ENCODE measurements around the gene ETS2. TPM values are rescaled to one million over a fixed set of nuclear protein-coding genes. Genes with fewer than 3 reads are reported as not detected.
A peak's percentile ranks its signal among the peaks of the same experiment; 100 is the strongest.

The ETS2 gene
- total RNA-seq, 1 donor from 2014 or later: 35.3 TPM

DNA sequence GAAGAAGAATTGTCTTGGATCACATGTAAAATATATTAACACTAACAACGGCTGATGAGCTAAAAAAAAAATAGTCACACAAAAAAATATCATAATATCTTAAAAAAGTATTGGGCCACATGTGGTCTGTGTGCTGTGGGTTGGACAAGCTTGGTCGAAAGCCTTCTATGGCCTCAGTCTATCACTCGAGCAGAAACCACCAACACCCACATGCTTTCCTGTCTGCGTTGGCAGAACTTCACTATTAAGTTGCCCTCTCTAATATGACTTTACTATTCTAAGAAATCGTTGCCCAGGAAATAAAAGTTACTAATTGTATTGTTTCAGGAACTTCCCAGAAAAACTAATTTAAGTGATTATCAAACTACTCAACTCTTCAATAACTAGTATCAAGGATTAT is 28.2 kb upstream of the ETS2 start:
- DNase-seq (ENCODE audit: low read depth): peak; percentile 53

DNA sequence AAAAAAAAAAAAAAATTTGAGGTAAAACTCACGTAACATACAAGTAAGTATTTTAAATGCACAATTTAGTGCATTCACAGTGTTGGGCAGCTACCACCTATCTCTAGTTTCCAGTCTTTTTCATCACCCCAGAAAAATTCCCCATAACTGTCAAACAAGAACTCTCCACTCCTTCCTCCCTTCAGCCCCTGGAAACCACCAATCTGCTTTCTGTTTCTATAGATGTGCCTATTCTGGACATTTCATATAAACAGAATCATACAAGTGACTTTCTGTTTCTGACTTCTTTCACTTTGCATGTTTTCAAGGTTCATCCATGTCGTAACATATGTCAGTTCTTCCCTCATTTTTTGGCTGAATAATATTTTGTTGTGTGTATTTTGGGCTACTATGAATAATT is 24.9 kb upstream of the ETS2 start:
- no peak for DNase-seq (ENCODE audit: low read depth)

DNA sequence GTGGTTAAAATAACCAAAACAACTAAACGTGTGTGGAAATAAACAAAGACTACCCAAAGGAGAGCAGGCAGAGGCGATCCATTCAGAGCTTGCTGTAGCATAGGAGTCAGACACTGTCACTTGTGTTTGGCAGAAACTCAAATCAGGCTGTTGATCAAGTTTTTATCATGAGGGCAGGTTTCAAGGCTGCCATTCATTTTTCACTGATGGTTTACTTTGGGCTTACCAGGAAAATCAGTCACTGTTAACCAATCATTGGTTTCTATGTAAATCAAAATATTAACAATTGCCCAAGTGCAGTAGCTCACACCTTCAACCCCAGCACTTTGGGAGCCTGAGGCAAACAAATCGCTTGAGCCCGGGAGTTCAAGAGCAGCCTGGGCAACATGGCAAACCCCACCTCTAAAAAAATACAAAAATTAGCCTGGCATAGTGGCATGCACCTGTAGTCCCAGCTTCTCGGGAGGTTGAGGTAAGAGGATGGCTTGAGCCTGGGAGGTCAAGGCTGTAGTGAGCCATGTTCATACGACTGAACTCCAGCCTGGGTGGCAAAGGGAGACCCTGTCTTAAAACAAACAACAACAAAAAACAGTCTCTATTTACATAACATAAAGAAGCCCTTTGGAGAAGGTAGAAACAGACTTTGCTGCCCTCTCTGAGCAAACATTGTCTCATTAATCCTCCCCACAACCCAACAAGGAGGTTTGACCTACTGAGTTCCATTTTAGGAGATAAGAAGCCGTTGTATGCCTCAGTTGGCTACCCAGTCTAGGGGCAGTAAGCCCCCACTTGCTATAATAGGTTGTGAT is 21.1 kb upstream of the ETS2 start:
- DNase-seq (ENCODE audit: low read depth): no peak

DNA sequence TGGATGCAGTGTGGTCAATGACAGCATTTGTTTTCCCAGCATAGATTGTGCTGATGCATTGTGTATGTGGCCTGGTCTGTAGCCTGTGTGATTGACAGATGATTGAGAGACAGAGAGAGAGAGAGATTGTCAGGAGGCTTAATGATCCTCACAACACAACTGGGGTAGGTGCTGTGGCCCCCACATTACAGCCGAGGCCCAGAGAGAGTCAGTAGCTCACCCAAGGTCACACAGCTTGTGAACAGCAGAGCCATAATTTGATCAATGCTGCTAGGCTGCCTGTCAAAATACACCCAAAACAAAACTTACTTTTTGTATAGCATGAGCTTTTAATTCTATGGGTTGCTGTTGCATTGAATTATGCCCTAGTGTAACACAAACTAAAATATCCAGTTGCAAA is 20.2 kb upstream of the ETS2 start:
- no peak for DNase-seq (ENCODE audit: low read depth)

DNA sequence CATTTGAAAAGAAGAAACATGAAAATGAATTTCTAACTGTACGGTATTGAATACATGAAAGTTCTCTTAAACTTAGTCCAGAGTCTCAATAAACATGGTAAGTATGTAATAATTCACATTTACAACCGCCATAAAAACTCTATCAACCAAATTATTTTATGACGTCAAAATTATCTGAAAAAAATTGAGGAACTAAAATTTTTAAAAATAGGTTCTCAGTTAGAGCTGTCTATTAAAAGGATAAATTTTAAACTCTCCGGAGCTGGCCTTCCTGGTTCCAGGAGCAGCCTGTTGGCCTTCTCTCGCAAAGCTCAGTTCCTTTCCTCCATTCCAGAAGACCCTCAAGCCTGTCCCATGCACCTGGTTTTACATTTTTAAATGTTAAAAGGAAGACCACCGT is 18.7 kb upstream of the ETS2 start:
- no peak for DNase-seq (ENCODE audit: low read depth)

DNA sequence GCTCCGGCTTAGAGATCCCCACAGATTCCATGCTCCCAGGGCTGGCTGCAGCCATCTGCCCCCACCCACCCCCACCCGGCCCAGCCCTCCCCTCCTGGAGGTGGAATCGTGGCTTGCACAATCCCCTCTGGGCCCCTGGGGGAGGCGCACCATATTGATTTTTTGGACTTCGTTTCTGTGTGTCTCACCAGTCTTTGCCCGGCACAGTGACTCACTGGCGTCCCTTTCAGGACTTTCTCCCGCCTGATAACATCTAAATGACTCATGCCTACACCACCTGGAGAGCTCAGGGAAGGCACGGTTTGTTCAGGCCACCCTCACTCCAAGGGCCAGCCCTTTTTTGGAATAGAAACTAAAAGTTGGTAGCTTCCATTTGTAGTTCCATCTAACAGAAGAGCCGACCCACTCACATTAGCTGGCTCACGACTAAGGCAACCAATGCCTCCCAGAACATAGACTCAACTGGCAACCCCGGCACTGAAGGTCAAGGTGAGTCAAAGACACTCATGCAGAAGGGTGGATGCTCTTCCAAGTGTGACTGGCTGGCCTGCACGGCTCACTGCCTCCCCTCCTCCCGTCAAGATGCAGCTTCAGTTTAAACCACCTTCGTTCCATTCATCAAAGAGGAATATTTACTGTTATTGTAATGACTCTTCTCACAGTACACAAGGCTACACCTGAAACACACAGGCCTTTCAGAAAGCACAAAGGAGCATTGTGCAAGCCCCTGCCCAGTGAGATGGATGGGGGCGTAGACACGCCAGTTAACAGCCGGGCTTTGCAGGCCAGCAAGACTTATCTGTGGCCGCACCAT is 18.1 kb upstream of the ETS2 start:
- peak; percentile 96 for DNase-seq (ENCODE audit: low read depth)

DNA sequence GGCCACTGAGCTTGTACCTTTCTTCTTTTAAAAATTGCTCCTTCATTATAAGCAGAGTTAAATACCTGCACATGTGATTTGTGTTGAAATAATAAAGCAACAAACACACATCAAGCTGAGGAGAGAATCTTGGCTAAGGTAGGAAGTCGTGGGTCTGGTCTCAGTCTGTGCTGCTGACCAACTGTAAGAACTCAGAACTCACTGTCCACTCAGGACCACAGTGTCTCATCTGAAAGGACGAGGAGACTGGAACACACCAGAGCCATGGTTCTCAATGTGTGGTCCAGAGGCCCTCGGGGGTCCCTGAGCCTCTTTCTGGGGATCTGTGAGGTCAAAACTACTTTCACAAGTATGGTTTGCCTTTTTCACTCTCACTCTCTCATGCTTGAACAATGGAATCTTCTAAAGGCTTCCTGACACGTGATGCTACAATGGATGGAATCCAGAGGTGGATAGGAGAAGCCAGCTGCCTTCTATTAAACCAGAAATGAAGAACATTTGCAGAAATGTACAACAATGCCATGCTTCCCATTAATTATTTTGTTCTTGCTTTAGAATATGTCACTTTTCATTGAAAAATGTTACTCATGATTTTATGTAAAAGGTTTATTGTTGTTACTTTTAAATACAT is 17.3 kb upstream of the ETS2 start:
- DNase-seq (ENCODE audit: low read depth): no peak

DNA sequence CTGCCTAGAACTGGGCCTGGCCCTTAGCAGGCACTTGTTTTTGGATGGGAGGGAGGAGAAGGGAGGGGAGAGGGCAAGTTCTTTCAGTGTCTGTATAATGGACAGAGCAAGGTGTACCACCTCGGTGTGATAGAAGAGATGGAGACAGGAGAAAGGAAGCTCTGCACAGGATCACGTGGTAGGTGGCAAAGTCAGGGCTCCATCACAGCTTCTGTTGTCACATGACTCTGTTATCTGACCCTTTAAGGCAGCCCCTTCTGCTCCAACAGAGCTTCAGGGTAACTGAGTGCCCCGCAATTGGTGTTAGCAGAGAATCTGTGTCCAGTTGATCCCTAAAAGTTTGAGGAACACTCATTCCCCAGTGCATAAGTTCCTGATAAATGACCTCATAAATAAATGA is 16.5 kb upstream of the ETS2 start:
- DNase-seq (ENCODE audit: low read depth): no peak

DNA sequence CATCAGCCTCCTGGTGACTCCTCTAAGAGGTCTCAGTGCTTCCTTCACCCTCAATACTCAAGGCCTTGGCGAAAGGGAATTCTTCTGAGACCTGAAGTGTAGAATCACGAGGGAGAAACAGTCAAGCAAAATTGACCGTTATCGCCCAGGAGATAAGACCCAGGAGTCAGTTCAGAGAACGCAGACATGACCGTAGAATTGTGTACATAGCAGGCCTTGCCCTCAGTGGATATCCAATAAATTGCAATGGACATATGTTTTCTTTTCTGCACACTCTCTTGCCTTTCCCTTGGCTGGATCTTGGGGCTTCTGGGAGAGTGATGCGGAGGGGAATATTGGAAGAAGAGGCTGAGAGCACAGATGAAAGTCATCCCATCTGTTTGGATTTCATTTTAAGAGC is 15.7 kb upstream of the ETS2 start:
- DNase-seq (ENCODE audit: low read depth): no peak

DNA sequence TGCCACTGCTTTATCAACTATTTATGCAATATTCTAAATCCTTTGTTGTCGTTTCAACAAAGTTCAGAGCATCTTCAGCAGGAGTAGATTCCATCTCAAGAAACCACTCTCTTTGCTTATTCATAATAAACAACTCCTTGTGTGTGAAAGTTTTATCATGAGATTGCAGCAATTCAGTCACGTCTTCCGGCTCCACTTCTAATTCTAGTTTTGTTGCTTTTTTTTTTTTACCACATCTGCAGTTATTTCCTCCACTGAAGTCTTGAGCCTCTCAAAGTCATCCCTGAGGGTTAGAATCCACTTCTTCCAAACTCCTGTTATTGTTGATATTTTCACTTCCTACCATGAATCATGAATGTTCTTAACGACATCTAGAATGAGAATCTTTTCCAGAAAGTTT is 14.8 kb upstream of the ETS2 start:
- no peak for DNase-seq (ENCODE audit: low read depth)

DNA sequence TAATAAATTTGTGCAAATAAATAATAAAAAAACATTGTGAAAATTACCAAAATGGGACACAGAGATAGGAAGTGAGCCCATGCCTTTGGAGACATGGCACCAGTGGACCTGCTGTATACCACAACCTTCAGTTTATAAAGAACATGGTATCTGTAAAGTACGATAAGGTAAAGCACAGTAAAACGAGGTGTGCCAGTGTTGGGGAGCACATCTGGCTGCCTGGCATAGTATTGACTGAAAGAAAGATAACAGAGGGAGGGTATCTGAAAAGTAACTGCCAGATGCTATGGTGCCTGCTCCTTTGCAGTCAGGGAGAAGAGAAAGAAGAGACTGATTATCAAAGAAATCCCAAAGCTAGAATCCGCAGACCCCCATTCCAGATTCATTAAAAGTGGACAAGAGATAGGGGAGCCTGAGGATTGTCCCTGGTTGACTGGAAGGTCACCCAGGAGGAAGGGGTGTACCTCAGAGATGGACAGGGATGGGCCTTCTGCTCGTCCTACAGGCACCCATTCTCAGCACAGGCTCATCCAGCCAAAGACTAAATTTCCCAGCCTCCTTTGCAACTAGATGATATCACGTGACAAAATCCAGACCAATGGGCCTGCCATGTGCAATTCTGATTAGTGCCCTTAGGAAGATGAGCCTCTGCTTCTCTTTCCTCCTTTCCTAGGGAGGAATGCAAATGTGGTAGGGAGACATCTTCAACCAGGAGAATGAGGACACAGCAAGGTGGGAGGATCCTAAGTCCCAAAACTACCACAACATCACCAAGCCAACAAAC is 12.9 kb upstream of the ETS2 start:
- no peak for DNase-seq (ENCODE audit: low read depth)

DNA sequence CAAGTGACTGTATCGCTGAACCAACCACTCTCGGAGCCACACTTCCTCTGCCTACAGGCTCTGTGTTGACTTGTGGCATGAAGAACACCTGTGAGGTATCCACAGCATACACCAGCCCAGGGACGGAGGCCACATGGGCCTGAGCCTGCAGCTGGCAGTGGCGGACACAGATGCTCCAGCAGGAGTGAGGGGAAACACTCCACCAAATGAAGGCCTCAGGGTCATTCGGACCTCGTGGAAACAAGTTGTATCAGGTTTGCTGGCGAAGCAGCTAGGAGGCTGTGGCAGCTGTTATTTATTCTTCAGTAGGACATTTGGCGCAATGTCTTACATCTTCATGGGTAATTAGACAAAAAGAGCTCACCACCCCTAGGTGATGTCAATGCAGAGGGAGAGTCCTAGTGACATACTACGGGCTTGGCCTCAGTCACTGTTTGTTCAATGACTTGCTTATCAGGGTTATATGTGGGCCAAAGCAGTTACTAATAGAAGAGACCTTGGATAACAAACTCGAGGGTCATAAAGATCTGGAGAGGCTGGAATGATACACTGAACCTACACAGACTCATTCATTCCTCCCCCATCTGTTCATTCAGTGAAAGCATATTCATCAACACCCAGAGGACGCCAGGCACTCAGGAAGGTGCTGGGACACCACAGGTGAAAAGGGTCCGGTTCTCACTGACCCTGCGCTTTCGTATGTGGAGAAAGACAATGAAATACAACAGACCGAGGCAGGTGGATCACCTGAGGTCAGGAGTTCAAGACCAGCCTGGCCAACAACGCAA is 11.6 kb upstream of the ETS2 start:
- no peak for DNase-seq (ENCODE audit: low read depth)

DNA sequence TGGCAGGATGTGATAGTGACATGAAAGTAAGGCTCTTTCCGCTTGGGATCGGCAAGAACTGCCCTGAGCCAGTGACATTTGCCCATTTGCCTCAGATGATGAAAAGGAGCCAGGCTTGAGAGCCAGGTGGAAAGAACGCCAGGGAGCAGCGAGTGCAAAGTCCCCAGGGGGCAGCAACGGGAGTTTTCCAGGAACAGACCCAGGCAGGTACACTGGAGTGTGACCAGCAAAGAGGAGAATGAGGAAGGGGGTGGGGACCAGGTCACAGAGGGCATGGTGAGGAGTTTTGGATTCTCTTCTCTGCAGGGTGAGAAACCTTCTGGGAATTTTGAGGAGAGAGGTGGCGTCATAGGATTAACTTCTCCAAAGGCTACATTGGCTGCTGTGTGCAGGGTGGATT is 10.8 kb upstream of the ETS2 start:
- DNase-seq (ENCODE audit: low read depth): no peak

DNA sequence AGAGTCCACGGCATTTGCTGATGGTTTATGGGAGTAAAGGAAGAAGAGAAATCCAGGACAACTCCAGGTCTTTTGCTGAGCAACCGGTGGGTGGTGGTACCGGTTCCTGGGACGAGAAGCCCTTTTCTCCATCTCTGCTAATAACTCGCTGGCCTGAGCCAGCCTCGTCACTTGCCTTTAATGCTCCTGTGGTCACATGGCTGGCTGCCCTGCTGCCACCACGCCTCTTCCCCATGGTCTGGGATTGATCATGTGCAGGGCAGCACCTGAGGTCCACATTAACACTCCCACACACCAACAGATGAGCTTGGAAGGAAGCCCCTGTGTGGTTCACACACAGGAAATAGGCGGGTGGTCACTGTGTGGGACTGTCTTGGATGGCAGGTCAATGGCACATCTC is 10.3 kb upstream of the ETS2 start:
- no peak for DNase-seq (ENCODE audit: low read depth)

DNA sequence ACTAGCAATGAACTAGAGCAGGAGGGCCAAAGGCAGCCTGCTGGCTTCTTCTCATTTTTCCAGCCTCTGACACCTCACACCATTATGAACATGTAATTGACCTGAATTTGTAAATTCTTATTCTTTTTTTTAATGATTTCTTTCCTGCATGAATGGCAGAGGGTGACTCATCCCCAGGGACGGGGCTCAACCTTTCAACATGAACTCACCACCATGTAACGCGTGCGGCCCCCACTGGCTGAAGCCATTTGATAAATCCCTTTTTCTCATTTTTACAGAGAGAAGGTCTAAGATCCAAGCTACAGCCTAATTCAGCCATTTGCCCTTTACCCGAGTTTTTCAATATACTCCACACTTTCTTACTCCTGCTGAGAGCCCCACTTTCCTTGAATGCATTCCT is 9.3 kb upstream of the ETS2 start:
- peak; percentile 61 for DNase-seq (ENCODE audit: low read depth)

DNA sequence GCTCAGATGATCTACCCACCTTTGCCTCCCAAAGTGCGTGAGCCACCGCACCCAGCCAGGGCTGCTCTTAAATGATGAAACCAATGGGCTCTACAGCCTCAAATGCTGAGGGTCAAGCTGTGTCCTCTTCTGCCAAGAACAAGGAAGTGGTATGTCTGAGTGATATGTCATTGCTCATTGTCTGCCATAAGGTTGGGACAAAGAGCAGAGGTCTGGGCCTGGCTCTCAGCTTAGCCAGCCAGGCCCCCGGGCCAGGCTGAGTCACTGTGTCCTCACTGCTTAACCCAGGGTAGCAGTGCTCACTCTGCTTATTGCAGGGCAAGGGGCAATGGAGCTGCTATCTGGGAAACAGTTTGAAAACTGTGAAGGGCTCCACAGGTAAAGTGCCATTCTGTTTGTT is 8.3 kb upstream of the ETS2 start:
- DNase-seq (ENCODE audit: low read depth): peak; percentile 54

DNA sequence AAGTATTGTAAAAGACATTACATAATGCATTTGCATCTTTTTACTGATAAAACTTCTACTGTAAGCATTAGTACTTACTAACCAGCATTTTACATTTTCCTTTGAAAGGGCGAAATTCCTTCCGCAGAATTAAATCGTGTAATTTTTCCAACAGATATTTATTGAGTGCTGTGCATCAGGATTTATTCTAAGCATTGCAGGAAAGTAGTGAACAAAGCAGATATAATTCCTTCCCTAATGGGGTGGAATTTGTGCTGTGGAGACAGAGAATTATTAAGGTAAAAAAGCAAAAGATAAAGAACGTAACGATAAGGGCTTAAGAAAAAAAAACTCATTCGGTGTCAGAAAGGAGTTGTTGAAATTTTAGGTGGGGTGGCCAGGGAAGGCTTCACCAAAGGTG is 7.6 kb upstream of the ETS2 start:
- DNase-seq (ENCODE audit: low read depth): no peak

DNA sequence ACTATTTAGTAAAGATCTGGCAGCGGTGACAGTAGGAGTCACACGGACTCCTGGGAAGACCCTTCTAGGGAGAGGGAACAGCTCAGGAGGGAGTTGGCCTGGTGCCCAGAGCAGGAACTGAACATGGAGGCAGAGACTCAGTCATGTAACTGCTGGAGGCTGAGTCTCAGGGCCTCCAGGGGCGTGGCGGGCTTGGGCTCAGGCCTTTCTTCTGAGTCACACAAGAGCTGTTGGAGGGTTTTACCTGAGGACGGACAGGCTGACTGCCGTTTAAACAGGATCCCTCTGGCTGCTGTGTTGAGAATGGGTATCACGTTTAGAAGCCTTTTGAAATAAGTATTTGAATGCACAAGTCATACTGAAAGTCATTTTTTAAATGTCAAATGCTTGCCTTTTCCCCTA is 7.2 kb upstream of the ETS2 start:
- peak; percentile 82 for DNase-seq (ENCODE audit: low read depth)

DNA sequence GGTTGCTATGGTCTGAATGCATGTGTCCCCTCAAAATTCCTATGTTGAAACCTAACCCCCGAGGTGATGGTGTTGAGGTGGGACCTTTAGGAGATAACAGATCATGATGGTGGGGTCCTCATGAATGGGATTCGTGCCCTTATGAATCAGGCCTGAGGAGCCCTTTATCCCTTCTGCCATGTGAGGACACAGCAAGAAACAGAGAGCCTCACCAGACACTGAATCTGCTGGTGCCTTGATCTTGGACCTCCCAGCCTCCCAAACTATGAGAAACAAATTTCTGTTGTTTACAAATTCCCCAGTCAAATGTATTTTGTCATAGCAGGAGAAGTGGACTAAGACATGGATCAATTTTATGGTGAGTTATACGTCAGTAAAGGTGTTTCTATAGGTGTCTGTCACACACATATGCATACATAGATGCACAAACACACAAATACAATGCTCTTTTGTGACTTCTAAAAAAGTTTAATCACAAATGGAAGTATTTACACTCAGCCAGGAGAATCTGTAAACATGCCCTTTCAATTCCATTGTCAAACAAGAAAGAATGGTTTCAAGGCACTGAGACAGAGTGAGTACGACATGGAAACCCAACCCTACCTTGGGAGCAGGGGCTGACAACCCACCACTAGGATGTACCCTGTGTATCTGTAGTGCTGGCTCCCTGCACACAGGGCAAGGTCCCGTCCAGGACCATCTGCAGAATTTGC is 5.5 kb upstream of the ETS2 start:
- DNase-seq (ENCODE audit: low read depth): no peak

DNA sequence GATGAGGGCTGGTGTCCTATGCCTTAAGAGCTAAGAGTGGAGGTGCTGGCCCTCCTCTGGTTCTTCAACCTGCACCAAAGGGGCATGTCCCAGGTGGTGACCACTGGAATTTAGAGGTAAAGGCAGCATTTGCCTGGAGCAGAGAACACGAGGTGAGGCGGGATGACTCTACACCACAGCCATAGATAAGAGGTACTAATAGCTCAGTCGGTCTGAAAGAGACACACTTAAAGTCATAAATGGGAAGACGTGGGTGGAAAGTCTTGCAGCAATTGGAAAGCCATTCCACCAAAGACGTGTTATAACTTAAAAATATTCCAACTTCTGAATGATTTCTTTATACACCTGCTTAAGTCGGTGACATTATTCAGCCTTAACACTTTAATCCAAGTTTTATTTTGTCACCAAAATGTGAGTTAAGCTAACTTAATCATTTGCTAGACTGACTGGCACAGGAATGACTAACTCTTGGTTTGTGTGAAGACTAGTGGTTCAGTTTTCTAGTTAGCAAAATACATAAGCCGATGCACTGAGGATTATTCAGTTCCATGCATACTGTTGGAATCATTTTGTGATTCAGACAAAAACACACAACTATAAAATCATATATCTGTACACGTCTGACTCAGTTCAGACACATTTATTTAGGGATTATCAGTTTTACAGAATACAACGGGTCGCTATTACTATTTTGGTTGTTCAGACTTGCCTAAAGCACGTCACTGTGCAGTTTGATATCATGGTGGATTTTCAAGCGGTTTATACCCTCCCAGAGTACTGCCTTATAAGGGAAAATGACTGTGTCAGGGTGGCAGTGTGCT is 4.6 kb upstream of the ETS2 start:
- DNase-seq (ENCODE audit: low read depth): peak; percentile 56
